ENCODE results near the gene CD2BP2. TPM values are rescaled to one million over a fixed set of nuclear protein-coding genes. Genes with fewer than 3 reads are reported as not detected.

Gene CD2BP2
- total RNA-seq, 1 donor from 2014 or later = 107 TPM

GRCh38 chr16:30358990-30359870 is 4.1 kb upstream of the CD2BP2 start:
- H3K27me3 ChIP-seq (ENCODE audit: control insufficient read depth, insufficient read depth, low read length) = no peaks in the 10 kb centered on the region
- peaks cover 4% of the 10 kb centered on the region for H3K36me3 ChIP-seq (ENCODE audit: control insufficient read depth, insufficient read depth, low read length)
- TF ChIP-seq, protein P1, sequence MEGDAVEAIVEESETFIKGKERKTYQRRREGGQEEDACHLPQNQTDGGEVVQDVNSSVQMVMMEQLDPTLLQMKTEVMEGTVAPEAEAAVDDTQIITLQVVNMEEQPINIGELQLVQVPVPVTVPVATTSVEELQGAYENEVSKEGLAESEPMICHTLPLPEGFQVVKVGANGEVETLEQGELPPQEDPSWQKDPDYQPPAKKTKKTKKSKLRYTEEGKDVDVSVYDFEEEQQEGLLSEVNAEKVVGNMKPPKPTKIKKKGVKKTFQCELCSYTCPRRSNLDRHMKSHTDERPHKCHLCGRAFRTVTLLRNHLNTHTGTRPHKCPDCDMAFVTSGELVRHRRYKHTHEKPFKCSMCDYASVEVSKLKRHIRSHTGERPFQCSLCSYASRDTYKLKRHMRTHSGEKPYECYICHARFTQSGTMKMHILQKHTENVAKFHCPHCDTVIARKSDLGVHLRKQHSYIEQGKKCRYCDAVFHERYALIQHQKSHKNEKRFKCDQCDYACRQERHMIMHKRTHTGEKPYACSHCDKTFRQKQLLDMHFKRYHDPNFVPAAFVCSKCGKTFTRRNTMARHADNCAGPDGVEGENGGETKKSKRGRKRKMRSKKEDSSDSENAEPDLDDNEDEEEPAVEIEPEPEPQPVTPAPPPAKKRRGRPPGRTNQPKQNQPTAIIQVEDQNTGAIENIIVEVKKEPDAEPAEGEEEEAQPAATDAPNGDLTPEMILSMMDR (IDR thresholded peaks at IDR 0.05; ENCODE audit: insufficient read depth, low read length, poor library complexity, severe bottlenecking) = no peak
- DNase-seq (ENCODE audit: low read depth) = no peak
- H3K4me3 ChIP-seq (ENCODE audit: low read depth, low read length) = no peak overlapping the region

- TF ChIP-seq, protein P1 (IDR thresholded peaks at IDR 0.05; ENCODE audit: insufficient read depth, low read length, poor library complexity, severe bottlenecking) = no peak
- peaks cover 4% of the 10 kb centered on the region for H3K36me3 ChIP-seq (ENCODE audit: control insufficient read depth, insufficient read depth, low read length)
- no peak for DNase-seq (ENCODE audit: low read depth)
- H3K27me3 ChIP-seq (ENCODE audit: control insufficient read depth, insufficient read depth, low read length) = no peaks in the 10 kb centered on the region
- no peak overlapping the region for H3K4me3 ChIP-seq (ENCODE audit: low read depth, low read length)
Measured at GRCh38 chr16:30358577-30358936, 3.4 kb upstream of the CD2BP2 start.

- TF ChIP-seq, protein P1 (IDR thresholded peaks at IDR 0.05; ENCODE audit: insufficient read depth, low read length, poor library complexity, severe bottlenecking) = no peak
- Histone ChIP-seq H3K4me3 (ENCODE audit: low read depth, low read length) (no peak overlapping the region), H3K27me3 (ENCODE audit: control insufficient read depth, insufficient read depth, low read length) (no peaks in the 10 kb centered on the region), H3K36me3 (ENCODE audit: control insufficient read depth, insufficient read depth, low read length) (peaks cover 4% of the 10 kb centered on the region)
- DNase-seq (ENCODE audit: low read depth) = no peak
Measured at GRCh38 chr16:30357715-30358576, 2.8 kb upstream of the CD2BP2 start.

- H3K4me3 ChIP-seq (ENCODE audit: low read depth, low read length) = no peak overlapping the region
- DNase-seq (ENCODE audit: low read depth) = no peak
- peaks cover 5% of the 10 kb centered on the region for H3K36me3 ChIP-seq (ENCODE audit: control insufficient read depth, insufficient read depth, low read length)
- H3K27me3 ChIP-seq (ENCODE audit: control insufficient read depth, insufficient read depth, low read length) = no peaks in the 10 kb centered on the region
- TF ChIP-seq, protein P1 (IDR thresholded peaks at IDR 0.05; ENCODE audit: insufficient read depth, low read length, poor library complexity, severe bottlenecking) = no peak
Measured at GRCh38 chr16:30357085-30357714, 2.1 kb upstream of the CD2BP2 start.

GRCh38 chr16:30356401-30357084 is 1.4 kb upstream of the CD2BP2 start:
- TF ChIP-seq, protein P1 (IDR thresholded peaks at IDR 0.05; ENCODE audit: insufficient read depth, low read length, poor library complexity, severe bottlenecking) = no peak
- Histone ChIP-seq H3K27me3 (ENCODE audit: control insufficient read depth, insufficient read depth, low read length) (no peaks in the 10 kb centered on the region), H3K36me3 (ENCODE audit: control insufficient read depth, insufficient read depth, low read length) (peaks cover 5% of the 10 kb centered on the region), H3K4me3 (ENCODE audit: low read depth, low read length) (no peak overlapping the region)
- DNase-seq (ENCODE audit: low read depth) = no peak
